Adrenal gland (tissue), 5 donors: ENCODE data around the gene HSDL1.
A peak's percentile ranks its signal among the peaks of the same experiment; 100 is the strongest.

Source experiments
- POLR2A ChIP-seq, 2 donors: fragments of 450-650 bp; IDR thresholded peaks; one replicate each; pipeline ENCODE4 v1.6.1; 2017; ENCODE audit warnings: antibody characterized with exemption in 2 of 2, mild to moderate bottlenecking in 2 of 2, moderate library complexity in 1 of 2
- TF ChIP-seq, protein P1 (sequence below), 6 experiments: fragments of 450-650 bp in 4 of 6; fragments of 200-600 bp in 2 of 6; sonication (generic) in 1 of 6; IDR thresholded peaks; 1 replicate in 5 of 6; 2 replicates in 1 of 6; pipeline versions ENCODE4 v1.5.1 to v1.8.0; 2016 to 2021; ENCODE audit warnings: antibody characterized with exemption in 6 of 6, mild to moderate bottlenecking in 2 of 6, moderate library complexity in 1 of 6
- donor health status: DM: no; HTN: no; CAD: no.

DNA sequence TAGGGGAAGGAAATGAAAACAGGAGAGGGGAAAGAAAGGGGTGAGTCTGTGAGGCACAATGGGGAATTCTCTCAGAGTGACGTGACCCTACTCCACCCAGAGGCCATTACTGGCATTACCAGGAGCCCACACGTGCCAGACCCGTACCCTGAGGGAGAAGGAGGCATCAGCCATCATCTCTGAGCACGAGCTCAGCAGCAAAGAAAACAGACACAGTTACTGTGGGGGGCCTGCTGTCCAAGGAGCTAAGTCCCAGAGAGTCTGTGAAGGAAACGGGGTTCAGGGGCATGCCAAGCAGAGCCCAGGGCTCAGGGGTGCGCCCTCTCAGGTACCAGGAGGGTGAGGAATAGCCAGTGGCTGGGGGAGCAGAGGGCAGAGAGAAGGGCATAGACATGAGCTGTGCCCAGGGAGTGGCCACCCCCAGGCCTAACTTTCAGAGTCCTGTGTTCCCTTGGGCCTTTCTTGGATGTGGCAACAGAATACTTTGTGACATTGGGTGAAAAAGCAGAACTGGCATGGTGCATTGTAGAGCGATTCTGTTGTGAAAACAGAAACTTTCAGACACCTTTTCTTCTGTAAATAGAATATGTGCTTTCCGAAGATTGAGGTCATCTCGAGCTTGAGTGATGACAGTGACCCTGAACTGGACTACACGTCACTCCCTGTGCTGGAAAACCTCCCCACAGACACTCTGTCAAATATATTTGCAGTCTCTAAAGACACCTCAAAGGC lies 30.5 kb upstream of the HSDL1 start:
- peak in 1 of 2 donors; percentile 11 for TF ChIP-seq POLR2A (IDR thresholded peaks at IDR 0.05)
- TF ChIP-seq, protein P1, sequence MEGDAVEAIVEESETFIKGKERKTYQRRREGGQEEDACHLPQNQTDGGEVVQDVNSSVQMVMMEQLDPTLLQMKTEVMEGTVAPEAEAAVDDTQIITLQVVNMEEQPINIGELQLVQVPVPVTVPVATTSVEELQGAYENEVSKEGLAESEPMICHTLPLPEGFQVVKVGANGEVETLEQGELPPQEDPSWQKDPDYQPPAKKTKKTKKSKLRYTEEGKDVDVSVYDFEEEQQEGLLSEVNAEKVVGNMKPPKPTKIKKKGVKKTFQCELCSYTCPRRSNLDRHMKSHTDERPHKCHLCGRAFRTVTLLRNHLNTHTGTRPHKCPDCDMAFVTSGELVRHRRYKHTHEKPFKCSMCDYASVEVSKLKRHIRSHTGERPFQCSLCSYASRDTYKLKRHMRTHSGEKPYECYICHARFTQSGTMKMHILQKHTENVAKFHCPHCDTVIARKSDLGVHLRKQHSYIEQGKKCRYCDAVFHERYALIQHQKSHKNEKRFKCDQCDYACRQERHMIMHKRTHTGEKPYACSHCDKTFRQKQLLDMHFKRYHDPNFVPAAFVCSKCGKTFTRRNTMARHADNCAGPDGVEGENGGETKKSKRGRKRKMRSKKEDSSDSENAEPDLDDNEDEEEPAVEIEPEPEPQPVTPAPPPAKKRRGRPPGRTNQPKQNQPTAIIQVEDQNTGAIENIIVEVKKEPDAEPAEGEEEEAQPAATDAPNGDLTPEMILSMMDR (IDR thresholded peaks at IDR 0.05), result peak; percentile 52 to 95 (median 82)
